ENCODE results near the gene ITIH2. TPM values are rescaled to one million over a fixed set of nuclear protein-coding genes. Genes with fewer than 3 reads are reported as not detected.
"Not testable (repeated sequence)": the region's sequence is repeated elsewhere in the genome, so short reads cannot be mapped to it uniquely, and the experiment has no call there.

Gene ITIH2
- total RNA-seq, result not detected
- long read RNA-seq, result 0 reads

- DNase-seq (ENCODE audit: missing footprints) (no peak), ATAC-seq (no peak)
- intact Hi-C loops (cut with DNase I), result no loop called here
Observed at GRCh38 chr10:7703140-7703539, at the start of gene ITIH2. ITIH2 (plus strand) TSS chr10:7703316; CDS start chr10:7703435, 119 bp downstream.

GRCh38 chr10:7657079-7657478 lies 46.0 kb upstream of the ITIH2 start:
- DNase-seq (ENCODE audit: missing footprints); ATAC-seq; intact Hi-C loops (cut with DNase I): not testable (repeated sequence)

- DNase-seq (ENCODE audit: missing footprints) (no peak), ATAC-seq (no peak)
- intact Hi-C loops (cut with DNase I), result no loop called here
Observed at GRCh38 chr10:7657552-7657951, 45.6 kb upstream of the ITIH2 start.

GRCh38 chr10:7659560-7659959 lies 43.6 kb upstream of the ITIH2 start:
- no peak for ATAC-seq
- intact Hi-C loops (cut with DNase I), result no loop called here
- DNase-seq (ENCODE audit: missing footprints), result no peak

- intact Hi-C loops (cut with DNase I), result no loop called here
- no peak for DNase-seq (ENCODE audit: missing footprints)
- no peak for ATAC-seq
Observed at GRCh38 chr10:7662522-7662921, 40.6 kb upstream of the ITIH2 start.

GRCh38 chr10:7664707-7665106 lies 38.4 kb upstream of the ITIH2 start:
- ATAC-seq (no peak), DNase-seq (ENCODE audit: missing footprints) (no peak)
- intact Hi-C loops (cut with DNase I), result no loop called here

- DNase-seq (ENCODE audit: missing footprints) (no peak), ATAC-seq (peak; percentile 18)
- intact Hi-C loops (cut with DNase I), result no loop called here
Observed at GRCh38 chr10:7665767-7666166, 37.3 kb upstream of the ITIH2 start.

GRCh38 chr10:7666253-7667023 lies 36.7 kb upstream of the ITIH2 start, which contains the start of gene ITIH5:
ITIH5 (minus strand) TSS chr10:7666966; CDS start chr10:7666892, 74 bp downstream.
- peak; percentile 55 for ATAC-seq
- intact Hi-C loops (cut with DNase I), result no loop called here
- DNase-seq (ENCODE audit: missing footprints), result no peak

- ATAC-seq, result peak; percentile 49
- peak; percentile 68 for DNase-seq (ENCODE audit: missing footprints)
- intact Hi-C loops (cut with DNase I), result no loop called here
Observed at GRCh38 chr10:7667262-7668141, 35.6 kb upstream of the ITIH2 start.

- DNase-seq (ENCODE audit: missing footprints) (no peak), ATAC-seq (no peak)
- intact Hi-C loops (cut with DNase I), result loop anchor here (5.0 kb wide), 1 partner anchor 48 kb away; no protein-coding TSS in a partner anchor
Observed at GRCh38 chr10:7670157-7670556, 33.0 kb upstream of the ITIH2 start.

- ATAC-seq, result no peak
- intact Hi-C loops (cut with DNase I), result loop anchor here (5.0 kb wide), 1 partner anchor 50 kb away; no protein-coding TSS in a partner anchor
- no peak for DNase-seq (ENCODE audit: missing footprints)
Observed at GRCh38 chr10:7672341-7673134, 30.6 kb upstream of the ITIH2 start.

GRCh38 chr10:7679256-7679655 lies 23.9 kb upstream of the ITIH2 start:
- ATAC-seq (no peak), DNase-seq (ENCODE audit: missing footprints) (no peak)
- intact Hi-C loops (cut with DNase I), result no loop called here

- DNase-seq (ENCODE audit: missing footprints); ATAC-seq; intact Hi-C loops (cut with DNase I): not testable (repeated sequence)
Observed at GRCh38 chr10:7680078-7680477, 23.0 kb upstream of the ITIH2 start.

- ATAC-seq (peak; percentile 37), DNase-seq (ENCODE audit: missing footprints) (no peak)
- intact Hi-C loops (cut with DNase I), result loop anchor here (1.0 kb wide), 1 partner anchor 161 kb away; no protein-coding TSS in a partner anchor
Observed at GRCh38 chr10:7686351-7687171, 16.6 kb upstream of the ITIH2 start.

GRCh38 chr10:7687228-7687907 lies 15.7 kb upstream of the ITIH2 start:
- DNase-seq (ENCODE audit: missing footprints) (peak; percentile 79), ATAC-seq (peak; percentile 94)
- intact Hi-C loops (cut with DNase I), result loop anchor here (1.0 kb wide), 1 partner anchor 162 kb away; no protein-coding TSS in a partner anchor

- DNase-seq (ENCODE audit: missing footprints), result no peak
- ATAC-seq, result no peak
- intact Hi-C loops (cut with DNase I), result no loop called here
Observed at GRCh38 chr10:7689591-7689990, 13.5 kb upstream of the ITIH2 start.

- DNase-seq (ENCODE audit: missing footprints); intact Hi-C loops (cut with DNase I); ATAC-seq: not testable (repeated sequence)
Observed at GRCh38 chr10:7690885-7691597, 12.1 kb upstream of the ITIH2 start.

Data from Right ventricle myocardium inferior (tissue), 1 donor.